GM12801 (cell line): ENCODE data around the gene MAP4K5.

Experiments used
- CTCF ChIP-seq: IDR thresholded peaks from one replicate; pipeline ENCODE4 v1.5.1; 2011; ENCODE audit warnings: control low read depth; ENCODE audit not compliant: insufficient read length; ENCODE audit errors: extremely low read depth

The MAP4K5 gene

GRCh38 chr14:50410921-50411320 is 121.4 kb downstream of the MAP4K5 start:
- TF ChIP-seq CTCF, result no peak

GRCh38 chr14:50410071-50410470 is 122.3 kb downstream of the MAP4K5 start:
- no peak for TF ChIP-seq CTCF

GRCh38 chr14:50407111-50407812 is 125.1 kb downstream of the MAP4K5 start:
- TF ChIP-seq CTCF, result no peak

GRCh38 chr14:50403419-50403818 is 128.9 kb downstream of the MAP4K5 start:
- no peak for TF ChIP-seq CTCF

GRCh38 chr14:50402965-50403364 is 129.4 kb downstream of the MAP4K5 start:
- TF ChIP-seq CTCF, result no peak

GRCh38 chr14:50400461-50400860 is 131.9 kb downstream of the MAP4K5 start:
- TF ChIP-seq CTCF, result no peak

- no peak for TF ChIP-seq CTCF
These were observed 132.9 kb downstream of the MAP4K5 start for GRCh38 chr14:50399251-50400032.
